ENCODE data around the gene SNAI1. TPM values are rescaled to one million over a fixed set of nuclear protein-coding genes. Genes with fewer than 3 reads are reported as not detected.
A peak's percentile ranks its signal among the peaks of the same experiment; 100 is the strongest.
"Not testable (repeated sequence)": the region's sequence is repeated elsewhere in the genome, so short reads cannot be mapped to it uniquely, and the experiment has no call there.

The SNAI1 gene
- total RNA-seq, 3 donors from 2014 or later, result 0.80 to 5.0 (median 4.3) TPM

DNA sequence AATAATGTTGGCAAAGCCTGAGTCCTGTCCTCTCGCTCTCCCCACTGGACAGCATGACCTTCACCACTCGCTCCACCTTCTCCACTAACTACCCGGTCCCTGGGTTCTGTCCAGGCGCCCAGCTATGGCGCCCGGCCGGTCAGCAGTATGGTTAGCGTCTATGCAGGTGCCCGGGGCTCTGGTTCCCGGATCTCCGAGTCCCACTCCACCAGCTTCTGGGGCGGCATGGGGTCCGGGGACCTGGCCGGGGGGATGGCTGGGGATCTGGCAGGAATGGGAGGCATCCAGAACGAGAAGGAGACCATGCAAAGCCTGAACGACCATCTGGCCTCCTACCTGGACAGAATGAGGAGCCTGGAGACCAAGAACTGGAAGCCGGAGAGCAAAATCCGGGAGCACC is 26.1 kb upstream of the SNAI1 start:
- TF ChIP-seq, protein P1, sequence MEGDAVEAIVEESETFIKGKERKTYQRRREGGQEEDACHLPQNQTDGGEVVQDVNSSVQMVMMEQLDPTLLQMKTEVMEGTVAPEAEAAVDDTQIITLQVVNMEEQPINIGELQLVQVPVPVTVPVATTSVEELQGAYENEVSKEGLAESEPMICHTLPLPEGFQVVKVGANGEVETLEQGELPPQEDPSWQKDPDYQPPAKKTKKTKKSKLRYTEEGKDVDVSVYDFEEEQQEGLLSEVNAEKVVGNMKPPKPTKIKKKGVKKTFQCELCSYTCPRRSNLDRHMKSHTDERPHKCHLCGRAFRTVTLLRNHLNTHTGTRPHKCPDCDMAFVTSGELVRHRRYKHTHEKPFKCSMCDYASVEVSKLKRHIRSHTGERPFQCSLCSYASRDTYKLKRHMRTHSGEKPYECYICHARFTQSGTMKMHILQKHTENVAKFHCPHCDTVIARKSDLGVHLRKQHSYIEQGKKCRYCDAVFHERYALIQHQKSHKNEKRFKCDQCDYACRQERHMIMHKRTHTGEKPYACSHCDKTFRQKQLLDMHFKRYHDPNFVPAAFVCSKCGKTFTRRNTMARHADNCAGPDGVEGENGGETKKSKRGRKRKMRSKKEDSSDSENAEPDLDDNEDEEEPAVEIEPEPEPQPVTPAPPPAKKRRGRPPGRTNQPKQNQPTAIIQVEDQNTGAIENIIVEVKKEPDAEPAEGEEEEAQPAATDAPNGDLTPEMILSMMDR (IDR thresholded peaks at IDR 0.05), result no peak
- TF ChIP-seq POLR2AphosphoS5 (IDR thresholded peaks at IDR 0.05) (no peak), POLR2A (IDR thresholded peaks at IDR 0.05) (no peak)
- intact Hi-C loops (cut with DNase I; ENCODE audit: low total_unique reads), result no loop called here
- Histone ChIP-seq H3K4me1 (no peaks in the 10 kb centered on the region), H3K4me3 (no peak overlapping the region), H3K9me3 (no peaks in the 10 kb centered on the region), H3K36me3 (peaks cover 7% of the 10 kb centered on the region), H3K27ac (no peak overlapping the region), H3K27me3 (no peaks in the 10 kb centered on the region)
- no peak for DNase-seq (ENCODE audit: low spot score in 2 of 2)

DNA sequence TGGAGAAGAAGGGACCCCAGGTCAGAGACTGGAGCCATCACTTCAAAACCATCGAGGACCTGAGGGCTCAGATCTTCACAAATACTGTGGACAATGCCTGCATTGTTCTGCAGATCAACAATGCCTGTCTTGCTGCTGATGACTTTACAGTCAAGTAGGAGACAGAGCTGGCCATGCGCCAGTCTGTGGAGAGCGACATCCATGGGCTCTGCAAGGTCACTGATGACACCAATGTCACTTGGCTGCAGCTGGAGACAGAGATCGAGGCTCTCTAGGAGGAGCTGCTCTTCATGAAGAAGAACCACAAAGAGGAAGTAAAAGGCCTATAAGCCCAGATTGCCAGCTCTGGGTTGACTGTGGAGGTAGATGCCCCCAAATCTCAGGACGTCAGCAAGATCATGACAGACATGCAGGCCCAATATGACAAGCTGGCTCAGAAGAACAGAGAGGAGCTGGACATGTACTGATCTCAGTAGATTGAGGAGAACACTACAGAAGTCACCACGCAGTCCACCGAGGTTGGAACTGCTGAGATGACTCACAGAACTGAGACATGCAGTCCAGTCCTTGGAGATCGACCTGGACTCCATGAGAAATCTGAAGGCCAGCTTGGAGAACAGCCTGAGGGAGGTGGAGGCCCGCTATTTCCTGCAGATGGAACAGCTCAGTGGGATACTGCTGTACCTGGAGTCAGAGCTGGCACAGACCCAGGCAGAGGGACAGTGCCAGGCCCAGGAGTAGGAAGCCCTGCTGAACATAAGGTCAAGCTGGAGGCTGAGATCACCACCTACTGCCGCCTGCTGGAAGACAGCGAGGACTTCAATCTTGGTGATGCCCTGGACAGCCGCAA is 25.5 kb upstream of the SNAI1 start:
- H3K27ac ChIP-seq; H3K4me3 ChIP-seq; H3K4me1 ChIP-seq; intact Hi-C loops (cut with DNase I; ENCODE audit: low total_unique reads); H3K9me3 ChIP-seq; H3K36me3 ChIP-seq; H3K27me3 ChIP-seq; DNase-seq (ENCODE audit: low spot score in 2 of 2): not testable (repeated sequence)

DNA sequence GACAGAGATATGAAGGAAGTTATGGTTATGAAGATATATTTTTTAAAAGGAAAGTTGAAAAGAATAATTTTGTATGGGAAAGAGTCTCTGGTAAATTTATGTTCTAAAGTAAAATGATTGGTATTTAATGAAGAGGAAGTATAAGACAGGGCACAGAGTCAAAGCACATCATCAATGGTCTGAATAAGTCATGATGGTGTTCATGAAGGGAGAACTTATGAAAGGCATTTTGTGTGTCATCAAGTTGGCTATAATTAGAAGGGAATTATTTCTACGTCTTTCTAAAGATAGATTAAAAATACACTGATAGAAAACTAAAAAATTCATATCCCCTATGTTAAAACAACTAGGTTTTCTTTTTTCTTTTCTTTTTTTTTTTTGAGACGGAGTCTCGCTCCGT is 21.4 kb upstream of the SNAI1 start:
- no peaks in the 10 kb centered on the region for H3K9me3 ChIP-seq
- H3K36me3 ChIP-seq, result no peaks in the 10 kb centered on the region
- no peak overlapping the region for H3K4me3 ChIP-seq

DNA sequence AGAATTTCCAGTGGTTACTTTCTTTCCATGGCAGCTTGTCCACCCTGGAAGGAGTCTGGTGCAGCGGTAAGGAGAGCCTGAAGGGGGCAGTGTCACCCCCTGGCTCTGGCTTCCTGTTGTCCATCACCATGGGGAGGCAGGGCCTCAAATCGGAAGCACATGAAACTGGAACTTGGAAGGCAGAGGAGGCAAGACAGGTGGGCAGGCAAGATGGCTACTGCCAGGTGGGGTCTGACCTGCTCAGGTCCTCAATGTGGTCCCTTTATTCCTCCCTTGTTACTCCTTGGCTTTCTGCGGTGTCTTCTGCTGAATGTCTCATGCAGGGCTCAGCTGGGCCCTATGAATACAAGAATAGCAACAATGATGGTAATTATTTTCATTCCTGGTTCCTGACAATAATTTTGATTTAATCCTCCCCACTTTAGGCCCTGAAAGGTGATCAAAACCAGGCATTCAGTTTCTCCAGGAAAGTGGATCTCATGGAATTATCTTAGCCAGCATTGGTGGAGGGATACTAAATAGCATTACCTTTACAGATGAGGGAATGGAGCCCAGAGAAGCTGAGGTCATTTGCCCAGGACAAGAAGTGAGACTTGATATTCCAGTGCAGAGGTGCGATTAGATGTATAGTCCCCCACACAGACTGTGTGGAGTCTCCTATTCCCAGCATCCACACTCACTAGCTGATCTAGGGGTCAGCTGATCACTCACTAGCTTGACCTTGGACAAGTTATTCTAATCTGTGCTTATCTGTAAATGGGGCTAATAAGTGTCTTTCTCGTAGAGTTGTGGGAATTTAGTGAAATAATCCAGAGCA is 17.6 kb upstream of the SNAI1 start:
- no peak overlapping the region for H3K27ac ChIP-seq
- no peak overlapping the region for H3K4me3 ChIP-seq
- no peaks in the 10 kb centered on the region for H3K27me3 ChIP-seq
- TF ChIP-seq POLR2AphosphoS5 (IDR thresholded peaks at IDR 0.05), result no peak
- no peak for TF ChIP-seq POLR2A (IDR thresholded peaks at IDR 0.05)
- TF ChIP-seq, protein P1 (IDR thresholded peaks at IDR 0.05), result peak in 1 of 3 donors; percentile 16
- H3K4me1 ChIP-seq, result no peaks in the 10 kb centered on the region
- intact Hi-C loops (cut with DNase I; ENCODE audit: low total_unique reads), result no loop called here
- no peaks in the 10 kb centered on the region for H3K9me3 ChIP-seq
- DNase-seq (ENCODE audit: low spot score in 2 of 2), result no peak
- H3K36me3 ChIP-seq, result no peaks in the 10 kb centered on the region

More for the DNA sequence above, 21.4 kb upstream of the SNAI1 start:
- no peaks in the 10 kb centered on the region for H3K4me1 ChIP-seq
- DNase-seq (ENCODE audit: low spot score in 2 of 2), result no peak
- no peaks in the 10 kb centered on the region for H3K27me3 ChIP-seq
- TF ChIP-seq, protein P1 (IDR thresholded peaks at IDR 0.05), result no peak
- TF ChIP-seq POLR2AphosphoS5 (IDR thresholded peaks at IDR 0.05) (no peak), POLR2A (IDR thresholded peaks at IDR 0.05) (no peak)
- intact Hi-C loops (cut with DNase I; ENCODE audit: low total_unique reads), result no loop called here
- no peak overlapping the region for H3K27ac ChIP-seq

DNA sequence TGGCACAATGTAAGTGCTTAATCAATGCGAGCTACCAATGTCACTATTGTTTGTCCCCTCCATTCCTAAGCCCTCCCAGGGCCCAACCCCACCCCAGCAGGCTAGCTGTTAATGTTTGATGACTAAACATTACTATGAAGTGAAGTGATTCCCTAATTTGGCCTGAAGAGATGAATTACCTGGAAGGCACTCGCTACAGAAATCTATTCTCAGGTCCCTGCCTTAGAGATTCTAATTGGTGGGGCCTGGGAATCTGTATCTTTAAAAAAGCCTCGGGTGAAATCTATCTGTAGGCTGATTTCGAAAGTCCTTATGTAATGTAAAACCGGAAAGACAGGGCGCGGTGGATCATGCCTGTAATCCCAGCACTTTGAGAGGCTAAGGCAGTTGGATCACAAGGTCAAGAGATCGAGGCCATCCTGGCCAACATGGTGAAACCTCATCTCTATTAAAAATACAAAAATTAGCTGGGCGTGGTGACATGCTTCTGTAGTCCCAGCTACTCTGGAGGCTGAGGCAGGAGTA is 16.9 kb upstream of the SNAI1 start:
- H3K9me3 ChIP-seq, result no peaks in the 10 kb centered on the region

More for the DNA sequence above, 16.9 kb upstream of the SNAI1 start:
- H3K4me3 ChIP-seq, result no peak overlapping the region
- TF ChIP-seq POLR2A (IDR thresholded peaks at IDR 0.05) (no peak), POLR2AphosphoS5 (IDR thresholded peaks at IDR 0.05) (no peak)
- TF ChIP-seq, protein P1 (IDR thresholded peaks at IDR 0.05), result no peak
- DNase-seq (ENCODE audit: low spot score in 2 of 2), result no peak
- no peaks in the 10 kb centered on the region for H3K36me3 ChIP-seq
- no peaks in the 10 kb centered on the region for H3K27me3 ChIP-seq
- no peaks in the 10 kb centered on the region for H3K4me1 ChIP-seq
- intact Hi-C loops (cut with DNase I; ENCODE audit: low total_unique reads), result no loop called here
- H3K27ac ChIP-seq, result no peak overlapping the region

All from breast epithelium (tissue), 4 donors.